ENCODE data around the gene MAP7D2. TPM values are rescaled to one million over a fixed set of nuclear protein-coding genes. Genes with fewer than 3 reads are reported as not detected.

The MAP7D2 gene
- total RNA-seq, 1 donor = 0.36 TPM

DNA sequence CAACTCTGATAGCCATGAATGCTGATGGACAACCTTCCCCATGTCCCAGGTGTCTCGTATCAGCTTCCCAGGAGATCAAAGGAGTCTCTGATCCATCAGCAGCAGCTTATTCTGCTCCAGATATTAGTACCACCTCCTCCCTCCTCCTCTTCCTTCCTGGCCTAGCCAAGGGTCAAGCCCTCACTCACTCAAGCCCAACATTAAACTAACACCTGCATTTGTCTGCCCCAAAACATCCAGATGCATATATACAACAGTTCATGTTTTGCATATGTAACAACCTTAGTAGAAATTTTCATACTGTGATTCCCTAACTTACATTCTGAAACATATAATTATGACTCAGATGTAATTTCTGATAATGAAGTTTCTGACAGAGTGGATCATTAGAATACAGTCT is 155.8 kb downstream of the MAP7D2 start:
- Histone ChIP-seq H3K27ac (ENCODE audit: low read depth, low read length) (no peak overlapping the region), H3K4me3 (ENCODE audit: insufficient read depth, low read length) (no peak overlapping the region), H3K4me2 (ENCODE audit: insufficient read depth, low read length) (no peak overlapping the region), H3K36me3 (ENCODE audit: insufficient read depth, low read length) (no peaks in the 10 kb centered on the region), H3K79me2 (ENCODE audit: insufficient read depth, low read length) (no peaks in the 10 kb centered on the region), H3K4me1 (ENCODE audit: insufficient read depth, low read length) (no peaks in the 10 kb centered on the region), H3K9me3 (ENCODE audit: low read depth, low read length) (no peaks in the 10 kb centered on the region), H4K20me1 (ENCODE audit: insufficient read depth, low read length) (no peaks in the 10 kb centered on the region), H3K27me3 (ENCODE audit: insufficient read depth, low read length) (no peaks in the 10 kb centered on the region), H2AFZ (ENCODE audit: low read length) (no peak overlapping the region)
- TF ChIP-seq, protein P1, sequence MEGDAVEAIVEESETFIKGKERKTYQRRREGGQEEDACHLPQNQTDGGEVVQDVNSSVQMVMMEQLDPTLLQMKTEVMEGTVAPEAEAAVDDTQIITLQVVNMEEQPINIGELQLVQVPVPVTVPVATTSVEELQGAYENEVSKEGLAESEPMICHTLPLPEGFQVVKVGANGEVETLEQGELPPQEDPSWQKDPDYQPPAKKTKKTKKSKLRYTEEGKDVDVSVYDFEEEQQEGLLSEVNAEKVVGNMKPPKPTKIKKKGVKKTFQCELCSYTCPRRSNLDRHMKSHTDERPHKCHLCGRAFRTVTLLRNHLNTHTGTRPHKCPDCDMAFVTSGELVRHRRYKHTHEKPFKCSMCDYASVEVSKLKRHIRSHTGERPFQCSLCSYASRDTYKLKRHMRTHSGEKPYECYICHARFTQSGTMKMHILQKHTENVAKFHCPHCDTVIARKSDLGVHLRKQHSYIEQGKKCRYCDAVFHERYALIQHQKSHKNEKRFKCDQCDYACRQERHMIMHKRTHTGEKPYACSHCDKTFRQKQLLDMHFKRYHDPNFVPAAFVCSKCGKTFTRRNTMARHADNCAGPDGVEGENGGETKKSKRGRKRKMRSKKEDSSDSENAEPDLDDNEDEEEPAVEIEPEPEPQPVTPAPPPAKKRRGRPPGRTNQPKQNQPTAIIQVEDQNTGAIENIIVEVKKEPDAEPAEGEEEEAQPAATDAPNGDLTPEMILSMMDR (IDR thresholded peaks at IDR 0.05; ENCODE audit: extremely low read depth, low read depth, low read length) = no peak
- DNase-seq (ENCODE audit: insufficient read length, low spot score, missing footprints) = no peak

DNA sequence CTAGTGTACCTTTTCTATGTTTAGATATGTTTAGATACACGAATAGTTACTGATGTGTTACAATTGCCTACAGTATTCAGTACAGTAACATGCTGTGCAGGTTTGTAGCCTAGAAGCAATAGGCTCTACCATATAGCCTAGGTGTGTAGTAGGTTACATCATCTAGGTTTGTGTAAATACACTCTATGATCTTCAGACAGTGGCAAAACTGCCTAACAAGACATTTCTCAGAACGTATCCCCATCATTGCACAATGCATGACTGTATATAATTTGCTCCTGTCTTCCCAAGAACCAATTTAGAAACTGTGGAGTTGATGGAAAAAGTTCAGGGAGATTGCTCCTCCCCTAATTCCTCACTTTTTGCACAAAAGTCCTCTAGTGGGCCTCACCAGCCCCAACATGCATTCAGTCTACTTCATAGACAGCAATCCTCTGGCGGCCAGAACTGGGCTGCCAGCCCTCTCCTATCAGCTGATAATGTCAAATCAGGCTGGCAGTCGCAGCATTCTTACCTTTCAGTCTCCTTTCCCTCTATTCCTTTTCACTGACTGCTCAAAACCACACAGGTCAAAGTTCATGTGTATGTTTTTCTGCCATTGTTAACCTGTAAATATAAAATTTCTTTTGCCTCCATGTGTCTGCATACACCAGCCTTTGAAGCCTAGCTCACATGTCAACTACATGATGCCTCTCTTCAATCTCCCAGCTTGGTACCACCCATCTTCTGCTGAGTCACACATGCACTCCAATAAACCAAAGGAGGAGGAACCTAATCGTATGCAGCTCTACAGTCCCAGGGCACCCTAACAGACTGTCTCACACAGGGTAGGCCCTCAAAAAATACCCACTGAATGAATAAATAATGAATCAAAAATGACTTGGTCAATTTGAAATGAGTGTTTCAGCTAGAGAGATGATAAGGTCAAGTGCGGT is 157.9 kb downstream of the MAP7D2 start:
- H3K79me2 ChIP-seq (ENCODE audit: insufficient read depth, low read length) = no peaks in the 10 kb centered on the region

DNA sequence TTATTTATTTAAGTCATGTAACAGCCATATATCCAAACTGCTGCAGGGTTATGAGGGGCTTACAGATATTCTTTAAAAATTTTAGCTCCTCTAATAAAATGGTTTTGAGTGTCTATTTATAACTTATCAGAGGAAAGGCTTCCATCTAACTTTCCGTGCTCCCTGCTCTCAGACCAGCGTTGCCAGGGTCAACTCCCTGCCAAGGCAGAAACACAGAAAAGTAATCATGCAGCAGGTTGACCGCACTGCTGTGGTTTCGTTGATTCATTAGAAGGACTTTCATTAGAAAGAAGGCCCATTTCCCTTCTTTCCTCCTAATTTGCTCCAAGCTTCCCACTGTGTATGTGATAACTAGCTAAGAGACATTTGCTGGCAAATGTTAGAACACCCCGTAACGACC is 159.8 kb downstream of the MAP7D2 start:
- TF ChIP-seq, protein P1 (IDR thresholded peaks at IDR 0.05; ENCODE audit: extremely low read depth, low read depth, low read length) = no peak
- Histone ChIP-seq H3K4me1 (ENCODE audit: insufficient read depth, low read length) (peaks cover 9% of the 10 kb centered on the region), H2AFZ (ENCODE audit: low read length) (no peak overlapping the region), H3K27me3 (ENCODE audit: insufficient read depth, low read length) (no peaks in the 10 kb centered on the region), H3K79me2 (ENCODE audit: insufficient read depth, low read length) (no peaks in the 10 kb centered on the region), H3K9me3 (ENCODE audit: low read depth, low read length) (no peaks in the 10 kb centered on the region), H3K4me2 (ENCODE audit: insufficient read depth, low read length) (no peak overlapping the region), H3K27ac (ENCODE audit: low read depth, low read length) (no peak overlapping the region), H4K20me1 (ENCODE audit: insufficient read depth, low read length) (peaks cover 3% of the 10 kb centered on the region), H3K36me3 (ENCODE audit: insufficient read depth, low read length) (peaks cover 5% of the 10 kb centered on the region), H3K4me3 (ENCODE audit: insufficient read depth, low read length) (no peak overlapping the region)
- no peak for DNase-seq (ENCODE audit: insufficient read length, low spot score, missing footprints)

More for the DNA sequence above, 157.9 kb downstream of the MAP7D2 start:
- H4K20me1 ChIP-seq (ENCODE audit: insufficient read depth, low read length) = peaks cover 3% of the 10 kb centered on the region
- no peak overlapping the region for H3K4me3 ChIP-seq (ENCODE audit: insufficient read depth, low read length)
- H3K4me2 ChIP-seq (ENCODE audit: insufficient read depth, low read length) = no peak overlapping the region
- DNase-seq (ENCODE audit: insufficient read length, low spot score, missing footprints) = no peak
- no peaks in the 10 kb centered on the region for H3K36me3 ChIP-seq (ENCODE audit: insufficient read depth, low read length)
- no peaks in the 10 kb centered on the region for H3K9me3 ChIP-seq (ENCODE audit: low read depth, low read length)
- H3K27ac ChIP-seq (ENCODE audit: low read depth, low read length) = no peak overlapping the region
- TF ChIP-seq, protein P1 (IDR thresholded peaks at IDR 0.05; ENCODE audit: extremely low read depth, low read depth, low read length) = no peak
- H3K4me1 ChIP-seq (ENCODE audit: insufficient read depth, low read length) = peaks cover 9% of the 10 kb centered on the region
- no peak overlapping the region for H2AFZ ChIP-seq (ENCODE audit: low read length)
- no peaks in the 10 kb centered on the region for H3K27me3 ChIP-seq (ENCODE audit: insufficient read depth, low read length)

Small RNA genes within 50 kb of the gene (small RNA-seq; reads per million reads assigned to genes)
- gene MIR23C (6.6 reads per million, percentile 89 among the genes with 10 or more reads in this experiment), gene RF00019 (not detected), gene RF00493 (25.4 reads per million, percentile 95 among the genes with 10 or more reads in this experiment), gene RF00494 (not detected)

Other genes starting within 250 kb of the MAP7D2 start
- 32.6 and 35.1 TPM in 2 replicates for gene SH3KBP1, start 229.3 kb downstream of the MAP7D2 start, total RNA-seq
- gene BCLAF3, start 125.8 kb downstream of the MAP7D2 start, total RNA-seq = 7.6 and 10.0 TPM in 2 replicates
- gene EIF1AX, start 24.9 kb upstream of the MAP7D2 start, total RNA-seq = 29.0 and 42.4 TPM in 2 replicates
- 45.4 and 54.6 TPM in 2 replicates for gene RPS6KA3, start 150.0 kb upstream of the MAP7D2 start, total RNA-seq

Data from osteoblast (primary cell).